K562 (cell line): ENCODE results near the gene LY6G6F. TPM values are rescaled to one million over a fixed set of nuclear protein-coding genes. Genes with fewer than 3 reads are reported as not detected.

Source experiments
- CTCF ChIP-seq, 3 experiments: IDR thresholded peaks in 2 of 3; conservative IDR thresholded peaks in 1 of 3; 2 replicates each; pipeline ENCODE4 v1.5.1; 2011 to 2012; ENCODE audit warnings: low read length in 3 of 3, mild to moderate bottlenecking in 3 of 3, control low read depth in 2 of 3, improper control_type of control experiment in 1 of 3, inconsistent platforms in 1 of 3, low read depth in 1 of 3, mixed read lengths in 1 of 3, moderate library complexity in 1 of 3; ENCODE audit not compliant: insufficient read depth in 2 of 3
- GTF2F1 ChIP-seq: IDR thresholded peaks from 2 replicates; pipeline ENCODE4 v1.6.1; 2011; ENCODE audit warnings: low read depth, low read length, improper control_type of control experiment
- KDM2B ChIP-seq: fragments of 250-450 bp; sonication (Bioruptor Pico); IDR thresholded peaks from 2 replicates; pipeline ENCODE4 v1.8.0; 2021; ENCODE audit warnings: mild to moderate bottlenecking, moderate library complexity
- RBM17 ChIP-seq: fragments of 200-400 bp; formaldehyde crosslinking; IDR thresholded peaks from 2 replicates; pipeline ENCODE4 v1.6.1; 2017; ENCODE audit warnings: low read depth, mild to moderate bottlenecking, low read length, borderline replicate concordance
- RCOR1 ChIP-seq, 2 experiments: IDR thresholded peaks; 2 replicates each; pipeline ENCODE4 v1.6.1; 2012; ENCODE audit warnings: low read depth in 2 of 2, low read length in 2 of 2, borderline replicate concordance in 1 of 2, improper control_type of control experiment in 1 of 2
- SP2 ChIP-seq: IDR thresholded peaks from 2 replicates; pipeline ENCODE4 v1.6.1; 2011; ENCODE audit warnings: mild to moderate bottlenecking, low read depth, low read length, moderate library complexity; ENCODE audit not compliant: poor library complexity, severe bottlenecking; ENCODE audit errors: extremely low read depth
- STAT5A ChIP-seq: IDR thresholded peaks from 2 replicates; pipeline ENCODE4 v1.6.1; 2012; ENCODE audit warnings: low read length, inconsistent platforms, borderline replicate concordance
- TARDBP ChIP-seq: fragments of 450-650 bp; IDR thresholded peaks from 2 replicates; pipeline ENCODE4 v1.6.1; 2016
- TEAD2 ChIP-seq: fragments of 450-650 bp; IDR thresholded peaks from 2 replicates; pipeline ENCODE4 v1.6.1; 2016; ENCODE audit warnings: missing genetic modification characterization, control low read depth, missing compliant biosample characterization
- TFE3 ChIP-seq: fragments of 450-650 bp; formaldehyde crosslinking; IDR thresholded peaks from 2 replicates; pipeline ENCODE4 v1.4.0; 2020; ENCODE audit warnings: mild to moderate bottlenecking, mixed read lengths
- ZBTB34 ChIP-seq: fragments of 250-450 bp; sonication (Bioruptor Pico); IDR thresholded peaks from 2 replicates; pipeline ENCODE4 v1.8.0; 2021; ENCODE audit warnings: mild to moderate bottlenecking, moderate library complexity
- ZBTB5 ChIP-seq: fragments of 450-650 bp; IDR thresholded peaks from 2 replicates; pipeline ENCODE4 v1.6.1; 2017; ENCODE audit warnings: antibody characterized with exemption
- ZNF184 ChIP-seq: sonication (generic); formaldehyde crosslinking; IDR thresholded peaks from 2 replicates; pipeline ENCODE4 v1.5.0; 2020; ENCODE audit warnings: missing genetic modification reagents
- ZNF511 ChIP-seq: sonication (generic); formaldehyde crosslinking; IDR thresholded peaks from 2 replicates; pipeline ENCODE4 v1.8.0; 2022; ENCODE audit warnings: mild to moderate bottlenecking, missing genetic modification reagents
- ZNF589 ChIP-seq: fragments of 200-800 bp; sonication (Bioruptor generic); IDR thresholded peaks from 2 replicates; pipeline ENCODE4 v1.6.1; 2016; ENCODE audit warnings: low read depth, missing genetic modification characterization, missing compliant biosample characterization
- ZNF644 ChIP-seq: fragments of 200-800 bp; sonication (Bioruptor generic); IDR thresholded peaks from 2 replicates; pipeline ENCODE4 v1.6.1; 2016; ENCODE audit warnings: low read depth, missing genetic modification characterization, missing compliant biosample characterization
- polyA plus RNA-seq, 8 experiments: library from polyadenylated mRNA; depleted of rRNA in 4 of 8; stranded (reverse) in 5 of 8; unstranded in 3 of 8; fragments of >200 nt; fragmentation: Nextera tagmentation in 2 of 8; fragmentation: Illumina TruSeq in 1 of 8; extraction: Ambion mirVana in 2 of 8; extraction: Trizol in 1 of 8; gene quantifications; 2 replicates each; pipeline versions ENCODE4 v1.2.1 to v1.2.3, GENCODE V29; 2011 to 2014; ENCODE audit warnings: inconsistent platforms in 1 of 8, missing spikeins in 1 of 8
- total RNA-seq, 7 experiments: library from RNA; depleted of rRNA in 6 of 7; stranded (reverse); fragments of >200 nt in 6 of 7; fragmentation: Illumina TruSeq in 2 of 7; extraction: Trizol in 2 of 7; gene quantifications; 2 replicates each; pipeline versions ENCODE4 v1.2.1 to v1.2.3, GENCODE V29; 2011 to 2021; ENCODE audit warnings: low replicate concordance in 1 of 7

The LY6G6F gene
- total and polyA plus RNA-seq, 9 of the 15 experiments (the other 6 are each of a cell fraction or from before 2014, with no cell fraction given), result 0.14 to 0.50 (median 0.28) TPM; not detected in 2

GRCh38 chr6:31729979-31730630, 23.4 kb downstream of the LY6G6F start (continued):
- TF ChIP-seq CTCF (IDR thresholded peaks at IDR 0.05 in 2 of 3, conservative IDR thresholded peaks at IDR 0.05 in 1 of 3; ENCODE audit: insufficient read depth in 2 of 3, low read depth in 1 of 3, low read length in 3 of 3), result peak in 2 of 3 experiments; percentile 20 to 26; a peak in 4 of 6 replicates
- no peak for TF ChIP-seq ZNF644
- TF ChIP-seq ZNF589 (CRISPR knock-in tag), result no peak
- TF ChIP-seq RCOR1 (IDR thresholded peaks at IDR 0.05; ENCODE audit: borderline replicate concordance in 1 of 2, low read depth in 2 of 2, low read length in 2 of 2), result peak in 1 of 2 experiments; percentile 61; a peak in 1 of 4 replicates
- TF ChIP-seq SP2, result peak; percentile 16
- TF ChIP-seq STAT5A, result no peak; the same call in 1 of the 2 replicates
- TF ChIP-seq KDM2B (CRISPR knock-in tag), result 0 out of 2 replicates have a peak, but pooled peaks have one; percentile 72
- TF ChIP-seq TARDBP, result no peak
- no peak for TF ChIP-seq ZNF184
- no peak for TF ChIP-seq TEAD2 (tag)
- no peak for TF ChIP-seq ZBTB34 (CRISPR knock-in tag)
- TF ChIP-seq RBM17, result no peak
- peak; percentile 84 for TF ChIP-seq TFE3 (CRISPR knock-in tag)
- TF ChIP-seq GTF2F1, result no peak
- TF ChIP-seq ZNF511 (CRISPR knock-in tag), result no peak
- TF ChIP-seq ZBTB5, result no peak
